Body of pancreas (tissue), 4 donors: Measurements from ENCODE around the gene SNIP1.

Source experiments
- POLR2A ChIP-seq, 3 donors: fragments of 450-650 bp; IDR thresholded peaks; one replicate each; pipeline ENCODE4 v1.6.1; 2016; ENCODE audit warnings: antibody characterized with exemption in 3 of 3, mild to moderate bottlenecking in 2 of 3
- TF ChIP-seq, protein P1 (sequence below), 7 experiments: fragments of 450-650 bp in 4 of 7; fragments of 200-600 bp in 3 of 7; sonication (generic) in 3 of 7; IDR thresholded peaks; one replicate each; pipeline ENCODE4 v1.5.1; 2016 to 2019; ENCODE audit warnings: antibody characterized with exemption in 7 of 7

DNA sequence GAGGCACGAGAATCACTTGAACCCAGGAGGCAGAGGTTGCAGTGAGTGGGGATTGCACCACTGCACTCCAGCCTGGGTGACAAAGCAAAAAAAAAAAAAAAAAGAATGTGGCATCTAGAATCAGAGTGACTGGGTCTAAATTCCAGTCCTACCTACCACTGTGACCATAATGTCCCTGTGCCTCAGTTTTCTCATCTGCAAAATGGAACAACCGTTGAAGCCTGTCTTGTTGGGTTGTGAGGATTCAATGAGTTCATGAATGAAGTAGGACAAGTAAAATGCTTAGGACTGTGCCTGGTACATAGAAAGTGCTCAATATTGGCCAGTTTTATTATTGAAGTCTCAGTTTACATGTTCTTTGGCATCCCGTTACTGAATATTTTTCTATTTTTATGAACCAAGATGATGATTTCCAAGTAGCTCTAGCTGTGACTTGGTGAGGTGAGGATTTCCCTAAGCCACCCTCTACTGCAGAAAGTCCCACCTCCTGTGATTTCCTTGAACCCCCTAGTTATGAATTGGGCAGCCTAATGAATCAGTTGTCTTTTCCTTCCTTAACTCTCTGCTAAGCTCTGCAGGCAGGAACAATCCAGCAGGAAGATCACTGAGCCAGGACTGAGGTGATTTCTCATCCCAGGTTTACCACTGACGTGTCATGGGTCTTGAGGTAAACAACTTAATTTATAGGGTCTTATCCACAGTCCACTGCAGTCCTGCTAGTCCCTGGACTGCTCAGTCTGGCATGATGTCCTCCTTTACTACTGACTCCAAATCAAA is 20.6 kb downstream of the SNIP1 start:
- TF ChIP-seq, protein P1, sequence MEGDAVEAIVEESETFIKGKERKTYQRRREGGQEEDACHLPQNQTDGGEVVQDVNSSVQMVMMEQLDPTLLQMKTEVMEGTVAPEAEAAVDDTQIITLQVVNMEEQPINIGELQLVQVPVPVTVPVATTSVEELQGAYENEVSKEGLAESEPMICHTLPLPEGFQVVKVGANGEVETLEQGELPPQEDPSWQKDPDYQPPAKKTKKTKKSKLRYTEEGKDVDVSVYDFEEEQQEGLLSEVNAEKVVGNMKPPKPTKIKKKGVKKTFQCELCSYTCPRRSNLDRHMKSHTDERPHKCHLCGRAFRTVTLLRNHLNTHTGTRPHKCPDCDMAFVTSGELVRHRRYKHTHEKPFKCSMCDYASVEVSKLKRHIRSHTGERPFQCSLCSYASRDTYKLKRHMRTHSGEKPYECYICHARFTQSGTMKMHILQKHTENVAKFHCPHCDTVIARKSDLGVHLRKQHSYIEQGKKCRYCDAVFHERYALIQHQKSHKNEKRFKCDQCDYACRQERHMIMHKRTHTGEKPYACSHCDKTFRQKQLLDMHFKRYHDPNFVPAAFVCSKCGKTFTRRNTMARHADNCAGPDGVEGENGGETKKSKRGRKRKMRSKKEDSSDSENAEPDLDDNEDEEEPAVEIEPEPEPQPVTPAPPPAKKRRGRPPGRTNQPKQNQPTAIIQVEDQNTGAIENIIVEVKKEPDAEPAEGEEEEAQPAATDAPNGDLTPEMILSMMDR (IDR thresholded peaks at IDR 0.05), result no peak
- no peak for TF ChIP-seq POLR2A (IDR thresholded peaks at IDR 0.05)
